ENCODE results near the gene CYB5D1. TPM values are rescaled to one million over a fixed set of nuclear protein-coding genes. Genes with fewer than 3 reads are reported as not detected.

The CYB5D1 gene
- total RNA-seq, 1 experiment from 2014 or later, result 18.7 TPM

DNA sequence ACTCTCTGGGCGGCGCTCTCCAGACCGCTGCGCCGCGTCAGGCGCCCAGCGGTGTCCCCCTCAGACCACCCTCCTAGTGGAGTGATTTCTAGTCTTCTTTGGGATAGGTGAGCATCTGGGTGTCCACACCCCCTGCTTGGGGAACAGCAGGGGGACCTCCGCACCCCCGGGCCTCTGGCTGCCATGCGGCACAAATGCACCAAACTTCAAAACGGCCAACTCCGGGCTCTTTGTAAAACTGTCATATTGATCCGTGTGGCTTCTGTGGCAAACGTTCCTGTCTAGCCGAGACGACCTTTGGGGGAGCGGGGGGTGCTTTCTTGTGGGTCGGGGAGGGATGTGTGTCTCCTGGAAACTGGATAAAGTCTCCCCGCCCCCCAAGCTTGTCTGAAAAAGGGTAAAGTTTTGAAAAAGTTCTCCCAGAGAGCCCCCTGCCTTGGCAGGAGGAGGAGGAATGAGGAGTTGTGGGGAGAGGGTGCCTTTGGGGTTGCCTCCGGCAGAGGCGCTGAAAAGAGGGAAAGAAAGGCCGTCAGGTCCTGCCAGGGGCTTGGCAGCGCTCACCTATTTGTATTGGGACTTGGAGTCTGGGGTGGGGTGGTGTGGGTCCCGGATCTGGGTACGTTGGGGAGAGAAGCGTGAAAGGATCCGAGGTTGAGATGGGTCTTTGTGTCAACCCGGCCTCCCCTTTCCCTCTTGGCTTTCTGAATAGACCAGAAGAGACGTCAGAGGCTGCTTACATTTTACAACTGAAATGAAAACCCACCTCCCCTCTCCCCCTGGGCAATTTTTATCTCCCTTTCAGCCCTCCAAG is 28.6 kb downstream of the CYB5D1 start:
- Histone ChIP-seq H3K36me3 (ENCODE audit: insufficient read depth, low read length, poor library complexity, severe bottlenecking) (peaks cover 20% of the 10 kb centered on the region), H3K4me3 (ENCODE audit: low read depth, low read length, poor library complexity, severe bottlenecking) (peak overlapping the region; percentile 87), H3K9me3 (ENCODE audit: low read depth, low read length, poor library complexity, severe bottlenecking) (no peaks in the 10 kb centered on the region), H3K4me1 (ENCODE audit: insufficient read depth, low read length, poor library complexity, severe bottlenecking) (peaks cover 47% of the 10 kb centered on the region), H3K27me3 (replicated peaks; ENCODE audit: insufficient read depth, low read depth, low read length, poor library complexity) (no peaks in the 10 kb centered on the region), H3K27ac (ENCODE audit: low read depth, low read length, poor library complexity, severe bottlenecking) (peak overlapping the region; percentile 96)
- no TSS peak for BruUV-seq (replicated peaks)
- no peak for TF ChIP-seq EZH2 (IDR thresholded peaks at IDR 0.05; ENCODE audit: borderline replicate concordance, low read depth, low read length, poor library complexity, severe bottlenecking)
- TF ChIP-seq, protein P1, sequence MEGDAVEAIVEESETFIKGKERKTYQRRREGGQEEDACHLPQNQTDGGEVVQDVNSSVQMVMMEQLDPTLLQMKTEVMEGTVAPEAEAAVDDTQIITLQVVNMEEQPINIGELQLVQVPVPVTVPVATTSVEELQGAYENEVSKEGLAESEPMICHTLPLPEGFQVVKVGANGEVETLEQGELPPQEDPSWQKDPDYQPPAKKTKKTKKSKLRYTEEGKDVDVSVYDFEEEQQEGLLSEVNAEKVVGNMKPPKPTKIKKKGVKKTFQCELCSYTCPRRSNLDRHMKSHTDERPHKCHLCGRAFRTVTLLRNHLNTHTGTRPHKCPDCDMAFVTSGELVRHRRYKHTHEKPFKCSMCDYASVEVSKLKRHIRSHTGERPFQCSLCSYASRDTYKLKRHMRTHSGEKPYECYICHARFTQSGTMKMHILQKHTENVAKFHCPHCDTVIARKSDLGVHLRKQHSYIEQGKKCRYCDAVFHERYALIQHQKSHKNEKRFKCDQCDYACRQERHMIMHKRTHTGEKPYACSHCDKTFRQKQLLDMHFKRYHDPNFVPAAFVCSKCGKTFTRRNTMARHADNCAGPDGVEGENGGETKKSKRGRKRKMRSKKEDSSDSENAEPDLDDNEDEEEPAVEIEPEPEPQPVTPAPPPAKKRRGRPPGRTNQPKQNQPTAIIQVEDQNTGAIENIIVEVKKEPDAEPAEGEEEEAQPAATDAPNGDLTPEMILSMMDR (conservative IDR thresholded peaks at IDR 0.05; ENCODE audit: low read depth, low read length), result no peak
- DNase-seq (ENCODE audit: low spot score), result peak; percentile 67
- POLR2A ChIA-PET (ENCODE audit: low non-redundant PET), result no interaction called here
- CTCF ChIA-PET, result no interaction called here
- intact Hi-C loops (cut with micrococcal nuclease; ENCODE audit: unreplicated experiment), result loop anchor here (5.0 kb wide), 3 partner anchors 46 to 336 kb away; partner anchors contain the start of genes CNTROB, MPDU1 and TRAPPC1

DNA sequence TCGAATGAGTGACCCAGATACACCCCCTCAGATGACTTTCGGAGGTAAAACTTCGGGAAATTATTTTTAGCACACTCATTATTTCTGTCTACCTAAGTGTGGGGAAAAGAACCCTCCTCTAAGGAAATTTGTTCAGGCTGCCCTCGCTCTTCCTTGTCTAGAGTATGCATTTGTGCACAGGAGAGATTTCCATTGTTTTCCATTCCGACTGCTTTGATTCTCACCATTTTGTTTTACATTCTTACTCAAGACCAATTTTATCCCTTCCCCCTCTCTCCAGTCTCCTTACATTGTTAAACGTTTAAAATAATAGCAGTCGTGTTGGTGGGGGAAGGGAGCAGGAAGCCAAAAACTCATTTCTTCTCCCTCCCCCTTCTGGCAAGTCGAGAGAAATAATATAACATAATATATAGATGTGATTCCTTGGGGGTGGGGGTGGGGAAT is 29.3 kb downstream of the CYB5D1 start:
- Histone ChIP-seq H3K36me3 (ENCODE audit: insufficient read depth, low read length, poor library complexity, severe bottlenecking) (peaks cover 26% of the 10 kb centered on the region), H3K27me3 (replicated peaks; ENCODE audit: insufficient read depth, low read depth, low read length, poor library complexity) (no peaks in the 10 kb centered on the region), H3K9me3 (ENCODE audit: low read depth, low read length, poor library complexity, severe bottlenecking) (no peaks in the 10 kb centered on the region), H3K27ac (ENCODE audit: low read depth, low read length, poor library complexity, severe bottlenecking) (peak overlapping the region; percentile 96), H3K4me3 (ENCODE audit: low read depth, low read length, poor library complexity, severe bottlenecking) (peak overlapping the region; percentile 87), H3K4me1 (ENCODE audit: insufficient read depth, low read length, poor library complexity, severe bottlenecking) (peaks cover 42% of the 10 kb centered on the region)
- CTCF ChIA-PET, result no interaction called here
- intact Hi-C loops (cut with micrococcal nuclease; ENCODE audit: unreplicated experiment), result loop anchor here (5.0 kb wide), 3 partner anchors 45 to 335 kb away; partner anchors contain the start of genes CNTROB, MPDU1 and TRAPPC1
- POLR2A ChIA-PET (ENCODE audit: low non-redundant PET), result no interaction called here
- no peak for DNase-seq (ENCODE audit: low spot score)
- TF ChIP-seq EZH2 (IDR thresholded peaks at IDR 0.05; ENCODE audit: borderline replicate concordance, low read depth, low read length, poor library complexity, severe bottlenecking), result no peak
- TF ChIP-seq, protein P1 (conservative IDR thresholded peaks at IDR 0.05; ENCODE audit: low read depth, low read length), result 0 out of 2 replicates have a peak, but pooled peaks have one; percentile 19
- BruUV-seq (replicated peaks), result TSS peak; percentile 71

DNA sequence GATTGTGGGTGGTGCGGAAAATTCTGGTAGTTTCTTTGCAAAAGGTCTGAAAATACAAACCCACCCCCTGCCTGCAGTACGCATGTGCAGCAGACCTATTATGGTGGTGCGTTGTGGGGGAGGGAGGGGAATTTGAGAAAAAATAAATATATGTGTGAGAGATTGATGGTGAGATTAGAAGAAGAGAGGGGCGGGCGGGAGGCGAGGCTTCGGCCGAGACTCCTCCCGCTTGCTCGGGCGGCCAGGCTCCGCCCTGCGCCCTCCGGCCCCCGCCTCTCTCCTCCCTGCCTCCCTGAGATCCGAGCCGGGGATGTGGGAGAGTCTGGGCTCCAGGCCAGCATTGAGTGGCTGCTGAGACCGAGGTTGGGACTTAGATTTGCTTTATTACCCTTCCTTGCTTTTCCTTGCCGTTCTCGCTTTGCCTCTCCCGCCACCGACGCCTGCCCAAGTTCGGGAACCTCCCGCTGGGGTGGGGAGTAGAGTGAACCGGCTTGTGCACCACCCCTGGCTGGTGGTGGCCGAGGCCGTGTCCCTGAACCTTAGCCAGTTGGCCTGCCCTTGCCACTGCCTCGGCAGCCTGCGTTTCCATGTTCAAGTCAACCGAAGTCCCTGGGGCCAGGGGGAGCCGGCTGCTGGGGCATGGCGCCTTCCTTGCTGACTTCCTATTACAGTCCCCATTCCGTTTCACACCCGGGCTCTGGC is 29.8 kb downstream of the CYB5D1 start:
- H3K36me3 ChIP-seq (ENCODE audit: insufficient read depth, low read length, poor library complexity, severe bottlenecking), result peaks cover 32% of the 10 kb centered on the region
- DNase-seq (ENCODE audit: low spot score), result peak; percentile 99
- POLR2A ChIA-PET (ENCODE audit: low non-redundant PET), result no interaction called here
- BruUV-seq (replicated peaks), result no TSS peak
- TF ChIP-seq, protein P1 (conservative IDR thresholded peaks at IDR 0.05; ENCODE audit: low read depth, low read length), result no peak
- TF ChIP-seq EZH2 (IDR thresholded peaks at IDR 0.05; ENCODE audit: borderline replicate concordance, low read depth, low read length, poor library complexity, severe bottlenecking), result no peak
- H3K9me3 ChIP-seq (ENCODE audit: low read depth, low read length, poor library complexity, severe bottlenecking), result no peaks in the 10 kb centered on the region
- H3K27ac ChIP-seq (ENCODE audit: low read depth, low read length, poor library complexity, severe bottlenecking), result peak overlapping the region; percentile 96
- intact Hi-C loops (cut with micrococcal nuclease; ENCODE audit: unreplicated experiment), result loop anchor here (5.0 kb wide), 3 partner anchors 45 to 335 kb away; partner anchors contain the start of genes CNTROB, MPDU1 and TRAPPC1
- no peaks in the 10 kb centered on the region for H3K27me3 ChIP-seq (replicated peaks; ENCODE audit: insufficient read depth, low read depth, low read length, poor library complexity)
- CTCF ChIA-PET, result no interaction called here
- H3K4me3 ChIP-seq (ENCODE audit: low read depth, low read length, poor library complexity, severe bottlenecking), result peak overlapping the region; percentile 87
- peaks cover 37% of the 10 kb centered on the region for H3K4me1 ChIP-seq (ENCODE audit: insufficient read depth, low read length, poor library complexity, severe bottlenecking)
